ENCODE measurements around the gene ERGIC1.

ERGIC1 gene

DNA sequence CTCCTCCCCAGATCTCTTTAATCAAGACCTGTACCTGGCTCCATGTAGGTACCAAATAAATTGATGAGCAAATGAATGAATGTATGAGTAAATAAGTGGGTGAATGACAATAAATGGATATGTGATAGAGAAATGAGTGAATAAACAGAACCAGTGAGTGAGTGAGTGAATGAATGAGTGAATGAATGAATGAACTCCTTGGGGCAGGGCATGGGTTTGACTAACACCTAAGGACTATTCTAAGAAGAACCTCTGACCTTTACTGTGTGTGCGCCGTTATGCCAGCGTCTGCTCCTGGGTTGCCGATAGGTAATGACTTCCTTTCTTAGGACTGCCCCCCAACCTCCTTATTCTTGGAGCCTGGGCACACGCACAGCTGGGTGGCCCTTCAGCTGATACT, 123.4 kb downstream of the ERGIC1 start:
- in situ Hi-C loops (cut with HindIII; ENCODE audit: low sequenced_read_pairs), result no loop called here
- TF ChIP-seq, protein P1, sequence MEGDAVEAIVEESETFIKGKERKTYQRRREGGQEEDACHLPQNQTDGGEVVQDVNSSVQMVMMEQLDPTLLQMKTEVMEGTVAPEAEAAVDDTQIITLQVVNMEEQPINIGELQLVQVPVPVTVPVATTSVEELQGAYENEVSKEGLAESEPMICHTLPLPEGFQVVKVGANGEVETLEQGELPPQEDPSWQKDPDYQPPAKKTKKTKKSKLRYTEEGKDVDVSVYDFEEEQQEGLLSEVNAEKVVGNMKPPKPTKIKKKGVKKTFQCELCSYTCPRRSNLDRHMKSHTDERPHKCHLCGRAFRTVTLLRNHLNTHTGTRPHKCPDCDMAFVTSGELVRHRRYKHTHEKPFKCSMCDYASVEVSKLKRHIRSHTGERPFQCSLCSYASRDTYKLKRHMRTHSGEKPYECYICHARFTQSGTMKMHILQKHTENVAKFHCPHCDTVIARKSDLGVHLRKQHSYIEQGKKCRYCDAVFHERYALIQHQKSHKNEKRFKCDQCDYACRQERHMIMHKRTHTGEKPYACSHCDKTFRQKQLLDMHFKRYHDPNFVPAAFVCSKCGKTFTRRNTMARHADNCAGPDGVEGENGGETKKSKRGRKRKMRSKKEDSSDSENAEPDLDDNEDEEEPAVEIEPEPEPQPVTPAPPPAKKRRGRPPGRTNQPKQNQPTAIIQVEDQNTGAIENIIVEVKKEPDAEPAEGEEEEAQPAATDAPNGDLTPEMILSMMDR (IDR thresholded peaks at IDR 0.05; ENCODE audit: low read depth, low read length, missing control alignments), result no peak
- no peak for DNase-seq (ENCODE audit: low read depth)
- H3K4me3 ChIP-seq (ENCODE audit: low read depth, low read length), result no peak overlapping the region

DNA sequence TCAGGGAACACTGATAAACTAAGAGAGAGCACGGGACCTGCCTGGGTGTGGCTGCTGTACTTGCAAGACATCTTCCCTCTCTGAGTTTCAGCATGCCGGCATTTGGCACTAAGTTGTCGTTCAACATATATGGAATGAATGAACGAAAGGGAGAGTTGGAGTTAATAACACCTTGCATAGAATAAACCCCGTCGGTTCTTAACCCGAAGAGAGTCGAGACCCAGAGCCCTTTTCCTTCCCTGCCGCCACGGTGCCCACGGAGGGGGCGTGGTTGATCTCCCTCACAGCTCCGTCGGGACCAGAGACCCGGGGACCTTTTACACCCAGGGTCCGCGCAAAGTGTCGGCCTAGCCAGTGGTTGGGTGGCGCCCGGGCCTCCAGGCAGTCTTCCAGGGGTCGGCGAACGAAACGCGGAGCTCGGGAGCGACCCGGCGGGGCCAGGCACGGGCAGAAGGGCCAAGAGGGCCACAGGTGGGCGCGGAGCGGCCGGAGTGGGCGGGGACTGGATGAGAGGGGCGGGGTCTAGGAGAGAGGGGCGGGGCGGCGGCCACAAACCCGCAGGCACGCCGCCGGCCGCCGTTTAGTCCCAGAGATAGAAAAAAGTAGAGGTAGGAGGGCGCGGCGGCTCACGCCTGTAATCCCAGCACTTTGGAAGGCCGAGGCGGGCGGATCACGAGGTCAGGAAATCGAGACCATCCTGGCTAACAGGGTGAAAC, 124.4 kb downstream of the ERGIC1 start:
- peak overlapping the region; percentile 70 for H3K4me3 ChIP-seq (ENCODE audit: low read depth, low read length)
- DNase-seq (ENCODE audit: low read depth), result no peak
- TF ChIP-seq, protein P1 (IDR thresholded peaks at IDR 0.05; ENCODE audit: low read depth, low read length, missing control alignments), result no peak
- in situ Hi-C loops (cut with HindIII; ENCODE audit: low sequenced_read_pairs), result no loop called here

DNA sequence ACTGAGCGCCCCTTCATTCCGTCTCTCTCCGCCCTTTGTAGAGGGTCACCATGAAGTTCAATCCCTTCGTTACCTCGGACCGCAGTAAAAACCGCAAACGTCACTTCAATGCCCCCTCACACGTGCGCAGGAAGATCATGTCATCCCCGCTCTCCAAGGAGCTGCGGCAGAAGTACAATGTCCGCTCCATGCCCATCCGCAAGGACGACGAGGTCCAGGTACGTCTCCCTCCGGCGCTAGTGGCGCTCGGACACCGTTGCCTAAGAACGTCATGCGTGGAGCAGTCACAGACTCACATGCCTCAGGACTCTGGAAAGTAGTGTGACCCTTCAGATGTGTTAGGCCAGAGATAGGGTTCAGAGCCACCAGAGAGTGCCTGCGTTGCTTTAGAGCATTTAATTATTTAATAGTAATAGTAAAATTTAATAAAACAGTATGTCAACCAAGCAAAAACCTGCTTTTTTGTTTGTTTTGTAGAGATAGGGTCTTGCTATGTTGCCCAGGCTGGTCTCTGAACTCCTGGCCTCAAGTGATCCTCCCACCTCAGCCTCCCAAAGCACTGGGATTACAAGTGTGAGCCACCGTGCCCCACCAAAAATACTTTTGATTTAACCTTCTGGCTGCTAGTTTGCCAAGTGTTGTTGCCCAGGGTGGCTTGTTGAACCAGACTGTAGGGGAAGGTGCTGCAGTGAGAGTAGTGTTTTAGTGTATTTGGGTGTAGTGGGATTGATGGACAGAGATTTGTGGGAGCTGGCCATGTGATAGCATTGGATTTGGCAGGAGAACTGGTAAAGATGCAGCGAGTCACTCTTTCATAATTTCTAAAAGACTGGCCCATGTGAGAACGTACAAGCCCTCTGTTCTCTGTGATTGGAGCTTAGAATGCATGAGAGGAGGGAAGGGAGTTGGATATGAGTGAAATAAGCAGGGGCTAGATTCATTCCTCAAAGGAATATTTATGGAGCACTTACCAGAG, 126.1 kb downstream of the ERGIC1 start:
- TF ChIP-seq, protein P1 (IDR thresholded peaks at IDR 0.05; ENCODE audit: low read depth, low read length, missing control alignments), result no peak
- no peak for DNase-seq (ENCODE audit: low read depth)
- H3K4me3 ChIP-seq (ENCODE audit: low read depth, low read length), result peak overlapping the region; percentile 70
- in situ Hi-C loops (cut with HindIII; ENCODE audit: low sequenced_read_pairs), result no loop called here

DNA sequence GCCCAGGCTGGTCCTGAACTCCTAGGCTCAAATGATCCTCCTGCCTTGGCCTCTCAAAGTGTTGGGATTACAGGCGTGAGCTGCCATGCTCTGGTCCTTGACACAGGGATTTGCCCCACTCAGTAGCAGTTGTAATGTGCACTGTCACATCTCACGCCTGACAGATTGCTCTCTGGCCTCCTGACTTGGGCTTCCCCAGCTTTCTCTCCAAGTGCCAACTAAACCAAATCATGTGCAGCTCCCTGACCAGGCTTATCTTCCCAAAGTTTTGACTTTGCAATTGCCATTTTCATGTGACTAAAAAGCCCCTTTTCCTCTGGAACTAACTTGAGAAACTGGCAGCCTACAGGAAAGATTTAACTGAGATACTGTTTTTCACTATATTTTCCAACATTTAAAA, 135.9 kb downstream of the ERGIC1 start:
- in situ Hi-C loops (cut with HindIII; ENCODE audit: low sequenced_read_pairs), result loop anchor here (10.0 kb wide), 1 partner anchor 505 kb away; no protein-coding TSS in a partner anchor
- TF ChIP-seq, protein P1 (IDR thresholded peaks at IDR 0.05; ENCODE audit: low read depth, low read length, missing control alignments), result no peak
- no peak overlapping the region for H3K4me3 ChIP-seq (ENCODE audit: low read depth, low read length)
- no peak for DNase-seq (ENCODE audit: low read depth)

DNA sequence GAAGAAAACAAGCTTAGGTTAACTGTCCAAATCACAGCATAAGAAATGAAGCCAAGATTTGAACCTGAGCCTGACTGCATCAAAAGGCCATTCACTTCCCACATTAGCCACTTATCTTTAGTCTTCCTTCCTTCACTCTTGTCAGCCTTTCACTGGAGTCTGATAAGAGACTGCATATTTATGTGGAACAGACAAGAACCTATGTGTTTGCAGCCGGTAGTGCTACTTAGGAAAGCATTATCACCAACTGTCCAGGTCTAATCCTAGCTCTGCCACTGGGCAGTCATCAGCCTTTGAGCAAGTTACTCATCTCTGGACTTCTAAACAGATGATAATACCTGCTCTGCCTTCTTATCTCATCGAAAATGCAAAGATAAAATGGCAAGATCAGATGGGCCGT, 137.4 kb downstream of the ERGIC1 start:
- DNase-seq (ENCODE audit: low read depth), result no peak
- no peak overlapping the region for H3K4me3 ChIP-seq (ENCODE audit: low read depth, low read length)
- TF ChIP-seq, protein P1 (IDR thresholded peaks at IDR 0.05; ENCODE audit: low read depth, low read length, missing control alignments), result no peak
- in situ Hi-C loops (cut with HindIII; ENCODE audit: low sequenced_read_pairs), result loop anchor here (10.0 kb wide), 1 partner anchor 507 kb away; no protein-coding TSS in a partner anchor

DNA sequence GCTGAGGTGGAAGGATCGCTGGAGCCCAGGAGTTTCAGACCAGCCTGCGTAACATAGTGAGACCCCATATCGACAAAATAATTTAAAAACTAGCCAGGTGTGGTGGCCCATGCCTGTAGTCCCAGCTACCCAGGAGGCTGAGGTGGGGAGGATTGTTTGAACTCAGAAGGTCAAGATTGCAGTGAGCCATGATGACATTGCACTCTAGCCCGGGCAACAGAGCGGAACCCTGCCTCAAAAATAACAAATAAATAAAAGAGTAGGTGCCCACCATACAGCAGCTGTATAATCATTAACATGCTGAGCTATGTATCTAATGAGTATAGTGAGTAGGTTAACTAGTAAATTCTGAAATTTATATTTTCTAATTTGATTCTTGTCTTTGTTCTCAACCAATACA, 138.5 kb downstream of the ERGIC1 start:
- no peak overlapping the region for H3K4me3 ChIP-seq (ENCODE audit: low read depth, low read length)
- in situ Hi-C loops (cut with HindIII; ENCODE audit: low sequenced_read_pairs), result loop anchor here (10.0 kb wide), 1 partner anchor 508 kb away; no protein-coding TSS in a partner anchor
- DNase-seq (ENCODE audit: low read depth), result no peak
- TF ChIP-seq, protein P1 (IDR thresholded peaks at IDR 0.05; ENCODE audit: low read depth, low read length, missing control alignments), result no peak
